NCI-H2196 (cell line): ENCODE results near the gene TIGD3.

Experiments
- DNase-seq: peaks from one replicate; lab custom pipeline; 2025; ENCODE audit not compliant: unreplicated experiment; lab: John Stamatoyannopoulos, UW

Gene TIGD3

DNA sequence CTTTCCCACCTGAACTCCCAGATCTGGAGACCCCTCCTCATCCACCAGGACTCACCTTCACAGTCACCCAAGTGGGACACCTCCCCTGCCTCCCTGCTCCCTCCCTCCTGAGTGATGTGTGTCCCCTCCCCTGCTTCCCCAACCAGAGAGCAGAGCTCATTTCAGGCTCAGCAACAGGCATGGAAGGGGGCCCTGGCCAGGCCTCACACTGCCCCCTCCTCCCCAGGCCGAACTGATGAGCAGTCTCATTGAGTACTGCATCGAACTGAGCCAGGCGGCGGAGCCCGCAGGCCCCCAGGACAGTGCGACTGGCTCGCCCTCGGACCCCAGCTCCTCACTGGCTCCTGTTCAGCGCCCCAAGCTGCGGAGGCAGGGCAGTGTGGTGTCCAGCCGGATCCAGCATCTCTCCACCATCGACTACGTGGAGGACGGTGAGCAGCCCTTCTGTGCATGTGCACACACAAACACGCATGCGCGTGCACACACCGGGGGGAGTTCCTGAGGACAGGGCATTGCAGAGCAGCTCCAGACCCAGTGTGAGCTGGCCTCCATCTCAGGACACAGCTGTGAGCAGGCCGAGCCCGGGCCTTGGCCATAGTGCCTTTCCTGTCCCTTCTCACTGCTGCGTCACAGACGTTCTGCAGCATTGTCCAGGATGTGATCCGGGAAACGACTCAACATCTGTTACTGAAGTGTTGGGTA is 50.2 kb downstream of the TIGD3 start:
- DNase-seq, result no peak
